ENCODE data around the gene ZFAND3. TPM values are rescaled to one million over a fixed set of nuclear protein-coding genes. Genes with fewer than 3 reads are reported as not detected.

ZFAND3 gene
- total and polyA plus RNA-seq, 10 donors = 9.3 to 63.7 (median 49.9) TPM

GRCh38 chr6:37845930-37846329 lies 26.4 kb downstream of the ZFAND3 start:
- intact Hi-C loops (cut with DNase I; ENCODE audit: low total_unique reads) = no loop called here
- Histone ChIP-seq H3K27me3 (replicated peaks in 1 of 7) (no peaks in the 10 kb centered on the region), H3K27ac (no peak overlapping the region)

GRCh38 chr6:37847704-37848103 lies 28.2 kb downstream of the ZFAND3 start:
- intact Hi-C loops (cut with DNase I; ENCODE audit: low total_unique reads) = no loop called here
- H3K4me1 ChIP-seq = peaks cover 22 to 99% (median 57%) of the 10 kb centered on the region in 6 donors
- no peak overlapping the region for H3K4me3 ChIP-seq
- peaks cover 0 to 7% (median 0%) of the 10 kb centered on the region in 6 donors for H3K36me3 ChIP-seq
- H3K27ac ChIP-seq = no peak overlapping the region
- no peak for TF ChIP-seq CTCF (IDR thresholded peaks at IDR 0.05 in 8 of 11, conservative IDR thresholded peaks at IDR 0.05 in 3 of 11)
- no peaks in the 10 kb centered on the region for H3K9me3 ChIP-seq
- no peak for DNase-seq
- H3K27me3 ChIP-seq (replicated peaks in 1 of 7) = no peaks in the 10 kb centered on the region
- WGBS, 5 donors = 91 to 96% (median 95%) methylated on average over 3 of the region's 3 CpGs

More at GRCh38 chr6:37845930-37846329, 26.4 kb downstream of the ZFAND3 start:
- peaks cover 0 to 7% (median 0%) of the 10 kb centered on the region in 6 donors for H3K36me3 ChIP-seq
- no peak for DNase-seq
- no peak for TF ChIP-seq POLR2A (IDR thresholded peaks at IDR 0.05)
- no peak for TF ChIP-seq POLR2AphosphoS5 (IDR thresholded peaks at IDR 0.05)
- TF ChIP-seq CTCF (IDR thresholded peaks at IDR 0.05 in 8 of 11, conservative IDR thresholded peaks at IDR 0.05 in 3 of 11) = no peak
- H3K9me3 ChIP-seq = no peaks in the 10 kb centered on the region
- no peak overlapping the region for H3K4me3 ChIP-seq
- peaks cover 15 to 99% (median 51%) of the 10 kb centered on the region in 6 donors for H3K4me1 ChIP-seq

- no peak overlapping the region for H3K4me3 ChIP-seq
- intact Hi-C loops (cut with DNase I; ENCODE audit: low total_unique reads) = no loop called here
- H3K9me3 ChIP-seq = no peaks in the 10 kb centered on the region
- no peaks in the 10 kb centered on the region for H3K27me3 ChIP-seq (replicated peaks in 1 of 7)
- no peak for DNase-seq
- peaks cover 0 to 7% (median 0%) of the 10 kb centered on the region in 6 donors for H3K36me3 ChIP-seq
- TF ChIP-seq CTCF (IDR thresholded peaks at IDR 0.05 in 8 of 11, conservative IDR thresholded peaks at IDR 0.05 in 3 of 11) = no peak
- TF ChIP-seq POLR2A (IDR thresholded peaks at IDR 0.05) = no peak
- TF ChIP-seq POLR2AphosphoS5 (IDR thresholded peaks at IDR 0.05) = no peak
- H3K4me1 ChIP-seq = peaks cover 22 to 99% (median 55%) of the 10 kb centered on the region in 6 donors
- 91 to 95% (median 94%) methylated on average over 4 of the region's 4 CpGs for WGBS, 5 donors
- H3K27ac ChIP-seq = no peak overlapping the region
Measured at GRCh38 chr6:37848371-37848770, 28.8 kb downstream of the ZFAND3 start.

GRCh38 chr6:37850260-37850659 lies 30.7 kb downstream of the ZFAND3 start:
- H3K36me3 ChIP-seq = no peaks in the 10 kb centered on the region
- DNase-seq = no peak
- intact Hi-C loops (cut with DNase I; ENCODE audit: low total_unique reads) = no loop called here
- H3K4me3 ChIP-seq = no peak overlapping the region
- H3K4me1 ChIP-seq = peaks cover 22 to 94% (median 51%) of the 10 kb centered on the region in 6 donors
- WGBS, 5 donors = 85 to 93% (median 89%) methylated on average over 4 of the region's 4 CpGs
- no peak for TF ChIP-seq POLR2A (IDR thresholded peaks at IDR 0.05)
- no peak overlapping the region for H3K27ac ChIP-seq
- no peaks in the 10 kb centered on the region for H3K9me3 ChIP-seq
- no peaks in the 10 kb centered on the region for H3K27me3 ChIP-seq (replicated peaks in 1 of 7)

- Histone ChIP-seq H3K27ac (no peak overlapping the region), H3K4me1 (peaks cover 18 to 94% (median 48%) of the 10 kb centered on the region in 6 donors), H3K9me3 (no peaks in the 10 kb centered on the region), H3K4me3 (no peak overlapping the region), H3K27me3 (replicated peaks in 1 of 7) (no peaks in the 10 kb centered on the region), H3K36me3 (no peaks in the 10 kb centered on the region)
- intact Hi-C loops (cut with DNase I; ENCODE audit: low total_unique reads) = no loop called here
- TF ChIP-seq POLR2A (IDR thresholded peaks at IDR 0.05) (no peak), CTCF (IDR thresholded peaks at IDR 0.05 in 8 of 11, conservative IDR thresholded peaks at IDR 0.05 in 3 of 11) (no peak), POLR2AphosphoS5 (IDR thresholded peaks at IDR 0.05) (no peak)
- DNase-seq = no peak
- 81 to 89% (median 85%) methylated on average over 9 of the region's 9 CpGs for WGBS, 5 donors
Measured at GRCh38 chr6:37850728-37851285, 31.3 kb downstream of the ZFAND3 start.

Measured in spleen (tissue), 11 donors.